Muscle layer of colon (tissue), 2 donors: Measurements from ENCODE around the gene DARS1.

ENCODE experiments used
- H3K27ac ChIP-seq: one replicate; pipeline ENCODE4 v1.7.0; 2013; ENCODE audit warnings: low read depth, mild to moderate bottlenecking, low read length, moderate library complexity
- H3K27me3 ChIP-seq, 2 donors: one replicate each; pipeline ENCODE4 v1.7.0; 2013; ENCODE audit warnings: low read length in 2 of 2, mild to moderate bottlenecking in 2 of 2; ENCODE audit not compliant: insufficient read depth in 2 of 2, control insufficient read depth in 1 of 2
- H3K36me3 ChIP-seq: one replicate; pipeline ENCODE4 v1.7.0; 2013; ENCODE audit warnings: mild to moderate bottlenecking, low read length; ENCODE audit not compliant: insufficient read depth
- H3K4me1 ChIP-seq: one replicate; pipeline ENCODE4 v1.7.0; 2013; ENCODE audit warnings: mild to moderate bottlenecking, low read length; ENCODE audit not compliant: insufficient read depth
- H3K4me3 ChIP-seq, 2 donors: one replicate each; pipeline ENCODE4 v1.7.0; 2013; ENCODE audit warnings: low read length in 2 of 2, low read depth in 1 of 2, mild to moderate bottlenecking in 1 of 2, moderate library complexity in 1 of 2
- H3K9ac ChIP-seq: one replicate; pipeline ENCODE4 v1.7.0; 2013; ENCODE audit warnings: low read length
- H3K9me3 ChIP-seq: one replicate; pipeline ENCODE4 v1.7.0; 2013; ENCODE audit warnings: mild to moderate bottlenecking, low read length
- donor health status: abdominal sarcoma.
- donor health status: Adenocarcinoma of cecum.

DARS1 gene

GRCh38 chr2:135985018-135985825, at the start of gene DARS1:
Gene DARS1, minus strand, starts transcription at chr2:135985626. Its CDS starts 158 bp downstream, at chr2:135985468.
- Histone ChIP-seq H3K9ac (peak within 1 kb of the TSS; percentile 65), H3K9me3 (no peaks in the 10 kb centered on the region), H3K27ac (peak within 1 kb of the TSS; percentile 97), H3K4me1 (peaks cover 29% of the 10 kb centered on the region), H3K36me3 (no peaks in the 10 kb centered on the region), H3K27me3 (no peaks in the 10 kb centered on the region), H3K4me3 (peak within 1 kb of the TSS; percentile 87 to 98)

DNA sequence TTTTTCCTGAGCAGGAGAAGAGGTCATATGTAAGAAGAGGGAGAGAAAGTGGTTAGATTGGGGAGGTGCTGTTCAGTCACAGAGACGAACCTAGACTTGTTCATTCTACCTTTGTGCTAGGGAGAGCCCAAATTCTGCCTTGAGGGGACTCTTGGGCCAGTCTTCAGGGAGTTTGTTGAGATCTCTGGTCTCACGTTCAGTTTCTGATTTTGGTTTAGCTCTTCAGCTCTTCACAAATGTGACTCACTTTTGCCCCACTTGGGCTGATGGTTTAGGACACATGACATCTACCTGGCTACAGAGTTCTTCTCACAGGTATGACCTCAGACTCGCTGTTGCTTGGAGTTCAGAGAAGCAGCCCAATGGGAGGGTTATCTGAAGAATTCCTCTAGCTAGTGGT, 49.2 kb upstream of the DARS1 start:
- H3K27me3 ChIP-seq: no peaks in the 10 kb centered on the region
- no peak overlapping the region for H3K4me3 ChIP-seq
- no peak overlapping the region for H3K9ac ChIP-seq
- no peaks in the 10 kb centered on the region for H3K36me3 ChIP-seq
- no peaks in the 10 kb centered on the region for H3K9me3 ChIP-seq
- no peaks in the 10 kb centered on the region for H3K4me1 ChIP-seq
- no peak overlapping the region for H3K27ac ChIP-seq

DNA sequence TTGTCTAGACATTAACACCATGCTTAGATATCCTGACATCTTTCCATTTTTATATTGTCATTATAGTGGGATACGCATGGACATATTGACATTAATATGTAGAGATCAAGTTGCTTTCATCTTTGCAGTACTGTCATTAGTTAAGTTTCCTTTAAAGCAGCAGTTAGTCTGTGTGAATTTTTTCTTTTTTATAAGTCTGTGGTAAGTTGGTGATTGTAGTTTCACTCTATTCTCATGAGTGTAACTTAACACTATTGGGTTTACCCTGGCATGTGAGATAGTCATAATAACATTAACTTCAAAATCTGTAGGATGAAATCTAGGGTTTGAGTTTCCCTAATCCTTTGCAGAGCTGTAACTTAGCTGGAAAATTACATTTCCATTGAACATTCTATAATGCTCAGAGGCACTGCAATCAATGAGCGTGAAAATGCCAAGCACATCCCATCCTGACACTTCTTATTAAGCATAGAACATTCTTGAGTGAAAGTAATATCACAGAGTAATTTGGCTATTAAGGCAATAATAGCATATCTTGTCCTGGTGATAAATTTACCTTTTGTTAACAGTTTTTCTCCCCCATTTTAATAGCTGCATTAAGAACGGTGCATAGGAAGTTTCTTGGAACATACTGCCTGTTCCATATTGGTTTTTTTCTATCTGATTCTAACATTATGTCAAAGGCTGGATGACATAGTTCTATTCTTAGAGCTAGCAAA, 47.5 kb upstream of the DARS1 start:
- H3K36me3 ChIP-seq: no peaks in the 10 kb centered on the region
- H3K9me3 ChIP-seq: no peaks in the 10 kb centered on the region
- H3K4me1 ChIP-seq: no peaks in the 10 kb centered on the region
- no peak overlapping the region for H3K9ac ChIP-seq
- no peak overlapping the region for H3K4me3 ChIP-seq
- H3K27me3 ChIP-seq: no peaks in the 10 kb centered on the region
- H3K27ac ChIP-seq: no peak overlapping the region

GRCh38 chr2:136032192-136032591, 46.8 kb upstream of the DARS1 start:
- no peaks in the 10 kb centered on the region for H3K4me1 ChIP-seq
- H3K36me3 ChIP-seq: no peaks in the 10 kb centered on the region
- no peaks in the 10 kb centered on the region for H3K9me3 ChIP-seq
- no peak overlapping the region for H3K9ac ChIP-seq
- H3K27me3 ChIP-seq: no peaks in the 10 kb centered on the region
- H3K4me3 ChIP-seq: no peak overlapping the region
- no peak overlapping the region for H3K27ac ChIP-seq

DNA sequence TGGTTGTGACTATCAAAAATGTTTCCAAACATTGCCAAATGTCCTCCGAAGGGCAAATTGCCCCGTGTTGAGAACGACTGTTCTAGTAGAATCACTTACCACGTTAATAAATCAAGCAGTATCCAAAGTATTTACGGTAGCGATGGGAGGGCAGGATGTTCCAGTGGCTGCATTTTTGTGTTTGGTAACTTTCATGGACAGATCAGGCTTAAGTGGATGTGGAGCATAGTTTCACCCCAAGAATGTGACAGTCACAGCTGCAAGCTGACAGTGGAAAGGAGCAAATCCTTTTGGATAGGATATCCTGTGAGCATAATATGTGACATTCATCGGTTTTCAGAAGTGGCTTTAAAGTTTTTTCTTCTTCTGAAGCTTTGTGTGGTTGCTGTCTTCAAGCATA, 46.3 kb upstream of the DARS1 start:
- no peaks in the 10 kb centered on the region for H3K27me3 ChIP-seq
- no peaks in the 10 kb centered on the region for H3K4me1 ChIP-seq
- no peak overlapping the region for H3K4me3 ChIP-seq
- no peak overlapping the region for H3K27ac ChIP-seq
- H3K9ac ChIP-seq: no peak overlapping the region
- H3K36me3 ChIP-seq: no peaks in the 10 kb centered on the region
- no peaks in the 10 kb centered on the region for H3K9me3 ChIP-seq

GRCh38 chr2:136030406-136030805, 45.0 kb upstream of the DARS1 start:
- H3K9me3 ChIP-seq: no peaks in the 10 kb centered on the region
- H3K9ac ChIP-seq: no peak overlapping the region
- H3K36me3 ChIP-seq: no peaks in the 10 kb centered on the region
- peaks cover 7% of the 10 kb centered on the region for H3K4me1 ChIP-seq
- H3K4me3 ChIP-seq: no peak overlapping the region
- H3K27ac ChIP-seq: no peak overlapping the region
- no peaks in the 10 kb centered on the region for H3K27me3 ChIP-seq

- H3K4me1 ChIP-seq: peaks cover 11% of the 10 kb centered on the region
Measured at GRCh38 chr2:136029149-136029548, 43.7 kb upstream of the DARS1 start.

GRCh38 chr2:136028001-136028400, 42.6 kb upstream of the DARS1 start:
- no peak overlapping the region for H3K9ac ChIP-seq
- no peak overlapping the region for H3K4me3 ChIP-seq
- H3K36me3 ChIP-seq: no peaks in the 10 kb centered on the region
- no peaks in the 10 kb centered on the region for H3K9me3 ChIP-seq
- H3K27ac ChIP-seq: no peak overlapping the region
- H3K27me3 ChIP-seq: no peaks in the 10 kb centered on the region
- H3K4me1 ChIP-seq: peaks cover 11% of the 10 kb centered on the region

More at GRCh38 chr2:136029149-136029548, 43.7 kb upstream of the DARS1 start:
- no peak overlapping the region for H3K9ac ChIP-seq
- H3K36me3 ChIP-seq: no peaks in the 10 kb centered on the region
- H3K4me3 ChIP-seq: no peak overlapping the region
- no peaks in the 10 kb centered on the region for H3K27me3 ChIP-seq
- H3K9me3 ChIP-seq: no peaks in the 10 kb centered on the region
- no peak overlapping the region for H3K27ac ChIP-seq

GRCh38 chr2:136027112-136027511, 41.7 kb upstream of the DARS1 start:
- no peak overlapping the region for H3K4me3 ChIP-seq
- no peak overlapping the region for H3K27ac ChIP-seq
- peaks cover 11% of the 10 kb centered on the region for H3K4me1 ChIP-seq
- H3K36me3 ChIP-seq: no peaks in the 10 kb centered on the region
- no peaks in the 10 kb centered on the region for H3K9me3 ChIP-seq
- H3K9ac ChIP-seq: no peak overlapping the region
- no peaks in the 10 kb centered on the region for H3K27me3 ChIP-seq

- no peaks in the 10 kb centered on the region for H3K36me3 ChIP-seq
- peak overlapping the region in 1 of 2 donors; percentile 41 for H3K4me3 ChIP-seq
- H3K9me3 ChIP-seq: no peaks in the 10 kb centered on the region
- no peaks in the 10 kb centered on the region for H3K27me3 ChIP-seq
- H3K4me1 ChIP-seq: peaks cover 11% of the 10 kb centered on the region
- no peak overlapping the region for H3K9ac ChIP-seq
- peak overlapping the region; percentile 4 for H3K27ac ChIP-seq
Measured at GRCh38 chr2:136025057-136025973, 39.9 kb upstream of the DARS1 start.

DNA sequence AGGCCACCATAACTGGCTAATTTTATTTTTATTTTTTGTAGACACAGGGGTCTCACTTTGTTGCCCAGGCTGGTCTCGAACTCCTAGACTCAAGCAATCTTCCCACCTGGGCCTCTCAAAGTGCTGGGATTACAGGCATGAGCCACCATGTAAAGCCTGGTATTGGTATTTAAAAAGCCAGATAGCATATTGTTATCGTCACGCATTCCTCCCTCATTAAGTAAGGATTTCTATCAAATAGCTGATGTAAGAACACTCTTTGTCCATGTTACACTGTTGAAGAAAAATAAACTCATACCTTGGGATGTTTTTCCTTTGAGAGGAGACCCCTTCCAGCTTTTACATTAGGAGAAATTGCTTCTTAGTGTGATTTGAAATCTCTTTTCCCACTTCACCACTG, 39.2 kb upstream of the DARS1 start:
- Histone ChIP-seq H3K36me3 (no peaks in the 10 kb centered on the region), H3K4me3 (no peak overlapping the region), H3K27ac (no peak overlapping the region), H3K4me1 (peaks cover 18% of the 10 kb centered on the region), H3K9me3 (no peaks in the 10 kb centered on the region), H3K9ac (no peak overlapping the region), H3K27me3 (no peaks in the 10 kb centered on the region)
